Keratinocyte (primary cell): ENCODE measurements around the gene KDSR. TPM values are rescaled to one million over a fixed set of nuclear protein-coding genes. Genes with fewer than 3 reads are reported as not detected.

Experiments
- DNase-seq: peaks from one replicate; pipeline ENCODE4 v3.0.0-alpha.2; 2011; ENCODE audit warnings: low read depth, missing footprints, low spot score
- FAIRE-seq: peaks from 2 replicates; lab custom pipeline; 2011; peaks lifted over from hg19 to GRCh38; lab: Jason Lieb, UNC
- H2AFZ ChIP-seq: 2 replicates; pipeline ENCODE4 v1.6.0; 2012; ENCODE audit warnings: low read length, control low read depth, inconsistent platforms; ENCODE audit not compliant: control insufficient read depth
- H3K27ac ChIP-seq: 2 replicates; pipeline ENCODE4 v1.5.1; 2011; ENCODE audit warnings: low read length; ENCODE audit not compliant: control insufficient read depth, insufficient read depth
- H3K27me3 ChIP-seq: 3 replicates; pipeline ENCODE4 v1.6.0; 2011; ENCODE audit warnings: low read length; ENCODE audit not compliant: control insufficient read depth, insufficient read depth; ENCODE audit errors: extremely low read depth
- H3K36me3 ChIP-seq, 2 experiments: 2 replicates in 1 of 2; 3 replicates in 1 of 2; pipeline ENCODE4 v1.5.1; 2011; ENCODE audit warnings: low read length in 2 of 2, mild to moderate bottlenecking in 1 of 2; ENCODE audit not compliant: control insufficient read depth in 2 of 2, insufficient read depth in 2 of 2; ENCODE audit errors: extremely low read depth in 1 of 2
- H3K4me1 ChIP-seq: 3 replicates; pipeline ENCODE4 v1.5.1; 2011; ENCODE audit warnings: low read length; ENCODE audit not compliant: control insufficient read depth, insufficient read depth; ENCODE audit errors: extremely low read depth
- H3K4me2 ChIP-seq: 3 replicates; pipeline ENCODE4 v1.6.0; 2011; ENCODE audit warnings: low read depth, low read length; ENCODE audit not compliant: control insufficient read depth, insufficient read depth; ENCODE audit errors: extremely low read depth
- H3K4me3 ChIP-seq, 3 experiments: fragments of 200-600 bp in 1 of 3; sonication (generic) in 1 of 3; 2 replicates in 2 of 3; 3 replicates in 1 of 3; pipeline ENCODE4 v1.5.1; 2011 to 2016; ENCODE audit warnings: low read length in 3 of 3, mild to moderate bottlenecking in 3 of 3, control low read depth in 2 of 3, inconsistent platforms in 1 of 3, low read depth in 1 of 3, mixed read lengths in 1 of 3, mixed run types in 1 of 3, moderate library complexity in 1 of 3; ENCODE audit not compliant: control insufficient read depth in 2 of 3, insufficient read depth in 2 of 3; ENCODE audit errors: extremely low read depth in 1 of 3
- H3K79me2 ChIP-seq: 2 replicates; pipeline ENCODE4 v1.6.0; 2012; ENCODE audit warnings: low read length; ENCODE audit not compliant: control insufficient read depth, insufficient read depth
- H3K9ac ChIP-seq: 3 replicates; pipeline ENCODE4 v1.6.0; 2011; ENCODE audit warnings: low read length; ENCODE audit not compliant: control insufficient read depth, insufficient read depth; ENCODE audit errors: extremely low read depth
- H3K9me1 ChIP-seq: 3 replicates; pipeline ENCODE4 v1.6.0; 2011; ENCODE audit warnings: low read length; ENCODE audit not compliant: control insufficient read depth, insufficient read depth; ENCODE audit errors: extremely low read depth
- H3K9me3 ChIP-seq: 2 replicates; pipeline ENCODE4 v1.5.1; 2012; ENCODE audit warnings: low read depth, low read length; ENCODE audit not compliant: control insufficient read depth
- H4K20me1 ChIP-seq: 3 replicates; pipeline ENCODE4 v1.6.0; 2011; ENCODE audit warnings: low read length; ENCODE audit not compliant: control insufficient read depth, insufficient read depth; ENCODE audit errors: extremely low read depth
- EZH2 ChIP-seq: IDR thresholded peaks from one replicate; pipeline ENCODE4 v1.6.1; 2012; ENCODE audit warnings: inconsistent platforms, mild to moderate bottlenecking, low read length, moderate library complexity
- dilution Hi-C: fragments of 300-500 bp; cut with MboI; formaldehyde crosslinking; loops from one replicate; pipeline ENCODE4 v1.7.0; 2020; ENCODE audit warnings: low sequenced_read_pairs; ENCODE audit not compliant: extremely low pct_ligation_motif_present
- polyA plus RNA-seq, 5 experiments: library from polyadenylated mRNA; depleted of rRNA in 3 of 5; stranded (reverse) in 3 of 5; stranded (forward) in 1 of 5; unstranded in 1 of 5; fragments of >200 nt; gene quantifications; 1 replicate in 1 of 5; 2 replicates in 3 of 5; 3 replicates in 1 of 5; pipeline versions ENCODE4 v1.2.1 to v1.2.3, GENCODE V29; 2011 to 2012; ENCODE audit warnings: missing spikeins in 2 of 5, low read depth in 1 of 5, low replicate concordance in 1 of 5
- TF ChIP-seq, protein P1 (sequence below), 3 experiments: IDR thresholded peaks in 1 of 3; conservative IDR thresholded peaks in 1 of 3; optimal IDR thresholded peaks in 1 of 3; 2 replicates in 2 of 3; 3 replicates in 1 of 3; pipeline versions ENCODE3 to v1.5.1; 2011; ENCODE audit warnings: low read length in 3 of 3, mild to moderate bottlenecking in 3 of 3, moderate library complexity in 2 of 3, control low read depth in 1 of 3, inconsistent platforms in 1 of 3; ENCODE audit not compliant: insufficient read depth in 2 of 3; ENCODE audit errors: extremely low read depth in 1 of 3

KDSR gene
- polyA plus RNA-seq, 1 donor (not counting 4 experiments of a cell fraction or from before 2014, with no cell fraction given) = 68.6 TPM

DNA sequence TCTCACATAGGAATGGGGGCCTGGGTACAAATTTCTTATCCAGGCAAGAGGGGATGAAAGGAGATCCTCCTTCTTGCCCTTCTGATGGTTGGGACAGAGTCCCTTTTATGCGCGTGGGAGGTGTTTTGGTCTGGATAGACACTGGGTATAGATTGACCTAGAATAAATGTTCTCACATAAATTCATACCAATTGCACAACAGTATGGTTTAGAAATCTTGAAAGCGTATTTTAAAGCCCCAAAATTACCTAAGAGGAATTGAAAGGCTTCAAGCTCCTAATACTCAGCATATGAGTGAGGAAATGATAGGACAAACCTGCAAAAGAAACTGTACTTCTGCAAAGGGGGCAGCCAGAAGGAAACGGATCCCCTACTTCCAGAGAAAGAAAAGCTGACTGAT is 44.8 kb downstream of the KDSR start:
- Histone ChIP-seq H3K79me2 (no peaks in the 10 kb centered on the region), H2AFZ (no peak overlapping the region), H3K9ac (no peak overlapping the region), H4K20me1 (no peaks in the 10 kb centered on the region), H3K27ac (no peak overlapping the region), H3K9me1 (no peaks in the 10 kb centered on the region), H3K4me2 (no peak overlapping the region), H3K4me1 (peaks cover 20% of the 10 kb centered on the region), H3K4me3 (no peak overlapping the region), H3K27me3 (peaks cover 10% of the 10 kb centered on the region), H3K36me3 (no peaks in the 10 kb centered on the region), H3K9me3 (no peaks in the 10 kb centered on the region)
- dilution Hi-C loops = loop anchor here (25.0 kb wide), 1 partner anchor 310 kb away; no protein-coding TSS in a partner anchor
- FAIRE-seq (no peak), DNase-seq (no peak)
- TF ChIP-seq, protein P1, sequence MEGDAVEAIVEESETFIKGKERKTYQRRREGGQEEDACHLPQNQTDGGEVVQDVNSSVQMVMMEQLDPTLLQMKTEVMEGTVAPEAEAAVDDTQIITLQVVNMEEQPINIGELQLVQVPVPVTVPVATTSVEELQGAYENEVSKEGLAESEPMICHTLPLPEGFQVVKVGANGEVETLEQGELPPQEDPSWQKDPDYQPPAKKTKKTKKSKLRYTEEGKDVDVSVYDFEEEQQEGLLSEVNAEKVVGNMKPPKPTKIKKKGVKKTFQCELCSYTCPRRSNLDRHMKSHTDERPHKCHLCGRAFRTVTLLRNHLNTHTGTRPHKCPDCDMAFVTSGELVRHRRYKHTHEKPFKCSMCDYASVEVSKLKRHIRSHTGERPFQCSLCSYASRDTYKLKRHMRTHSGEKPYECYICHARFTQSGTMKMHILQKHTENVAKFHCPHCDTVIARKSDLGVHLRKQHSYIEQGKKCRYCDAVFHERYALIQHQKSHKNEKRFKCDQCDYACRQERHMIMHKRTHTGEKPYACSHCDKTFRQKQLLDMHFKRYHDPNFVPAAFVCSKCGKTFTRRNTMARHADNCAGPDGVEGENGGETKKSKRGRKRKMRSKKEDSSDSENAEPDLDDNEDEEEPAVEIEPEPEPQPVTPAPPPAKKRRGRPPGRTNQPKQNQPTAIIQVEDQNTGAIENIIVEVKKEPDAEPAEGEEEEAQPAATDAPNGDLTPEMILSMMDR (optimal IDR thresholded peaks at IDR 0.05 in 1 of 3, IDR thresholded peaks at IDR 0.05 in 1 of 3, conservative IDR thresholded peaks at IDR 0.05 in 1 of 3; ENCODE audit: extremely low read depth in 1 of 3, insufficient read depth in 2 of 3, low read length in 3 of 3) = no peak
- no peak for TF ChIP-seq EZH2

DNA sequence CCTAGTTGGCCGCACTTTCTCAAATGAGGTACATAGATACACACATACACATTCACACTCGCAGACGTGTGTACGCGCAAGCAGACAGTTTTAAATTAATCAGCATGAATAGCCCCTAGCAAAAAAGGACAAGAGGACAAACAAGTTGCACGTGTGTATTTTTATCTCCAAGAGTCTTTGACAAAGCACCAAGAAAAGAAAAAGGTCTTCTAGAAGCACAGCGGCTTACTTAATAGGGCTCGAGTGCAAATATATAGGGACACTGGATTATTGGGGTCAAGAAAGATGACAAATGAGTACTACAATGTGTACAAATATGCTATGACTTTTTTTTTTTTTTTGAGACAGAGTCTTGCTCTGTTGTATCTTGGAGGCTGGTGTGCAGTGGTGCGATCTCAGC is 45.7 kb downstream of the KDSR start:
- H3K27me3 ChIP-seq = peaks cover 10% of the 10 kb centered on the region
- H3K9me1 ChIP-seq = no peaks in the 10 kb centered on the region
- no peak for FAIRE-seq
- H3K4me3 ChIP-seq = peak overlapping the region in 1 of 3 experiments; percentile 63
- no peaks in the 10 kb centered on the region for H3K79me2 ChIP-seq
- H3K36me3 ChIP-seq = no peaks in the 10 kb centered on the region
- no peaks in the 10 kb centered on the region for H4K20me1 ChIP-seq
- dilution Hi-C loops = loop anchor here (25.0 kb wide), 1 partner anchor 309 kb away; no protein-coding TSS in a partner anchor
- peak overlapping the region; percentile 76 for H3K9ac ChIP-seq
- no peaks in the 10 kb centered on the region for H3K9me3 ChIP-seq
- peaks cover 20% of the 10 kb centered on the region for H3K4me1 ChIP-seq
- TF ChIP-seq EZH2 = no peak
- TF ChIP-seq, protein P1 (optimal IDR thresholded peaks at IDR 0.05 in 1 of 3, IDR thresholded peaks at IDR 0.05 in 1 of 3, conservative IDR thresholded peaks at IDR 0.05 in 1 of 3; ENCODE audit: extremely low read depth in 1 of 3, insufficient read depth in 2 of 3, low read length in 3 of 3) = no peak
- no peak for DNase-seq
- peak overlapping the region; percentile 54 for H2AFZ ChIP-seq
- peak overlapping the region; percentile 80 for H3K4me2 ChIP-seq
- no peak overlapping the region for H3K27ac ChIP-seq
